GM18909 (cell line): Measurements from ENCODE around the gene KLK10.
"Not testable (repeated sequence)": the region's sequence is repeated elsewhere in the genome, so short reads cannot be mapped to it uniquely, and the experiment has no call there.

Experiments used
- ATAC-seq: cut with Tn5 transposase; IDR thresholded peaks from one replicate; pipeline ENCODE4 v1.9.1; 2021; ENCODE audit warnings: mild to moderate bottlenecking; ENCODE audit not compliant: unreplicated experiment, poor library complexity

KLK10 gene

GRCh38 chr19:51003316-51003715 is 16.2 kb downstream of the KLK10 start:
- ATAC-seq = no peak

DNA sequence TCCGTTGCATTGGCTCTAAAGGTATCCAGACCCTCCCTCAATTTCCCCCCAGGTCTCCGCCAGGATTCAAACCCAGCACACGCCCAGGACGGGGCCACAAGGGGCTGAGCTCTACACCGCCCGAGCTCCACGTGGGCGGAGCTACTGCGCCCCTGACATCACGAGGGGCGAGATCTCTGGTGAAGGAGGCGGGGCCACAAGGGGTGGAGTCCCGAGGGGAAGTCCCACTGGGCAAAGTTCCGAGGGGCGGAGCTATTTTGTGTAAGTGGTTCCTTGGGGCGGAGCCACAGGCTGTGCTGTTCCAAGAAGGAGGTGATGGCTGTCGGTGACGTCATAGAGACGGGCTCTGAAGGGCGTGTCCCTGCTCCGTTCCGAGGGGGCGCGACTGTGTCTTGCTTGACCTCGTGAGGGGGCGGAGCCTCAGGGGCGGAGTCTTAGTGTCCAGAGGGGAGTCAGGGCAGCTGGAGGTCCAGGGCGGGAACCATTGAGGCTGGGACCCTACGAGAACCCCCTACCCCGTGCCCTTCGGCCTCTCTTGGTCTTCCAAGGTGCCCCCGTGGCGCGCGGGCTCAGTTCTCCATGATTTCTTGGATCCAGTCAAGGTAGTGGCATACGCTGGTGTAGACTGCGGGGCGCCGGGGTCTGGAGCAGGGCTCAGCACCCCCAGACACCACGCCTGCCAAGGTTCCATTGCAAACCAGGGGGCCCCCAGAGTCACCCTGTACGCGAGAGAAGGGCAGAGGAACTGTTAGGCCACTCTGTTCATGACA is 16.8 kb downstream of the KLK10 start:
- ATAC-seq = no peak

DNA sequence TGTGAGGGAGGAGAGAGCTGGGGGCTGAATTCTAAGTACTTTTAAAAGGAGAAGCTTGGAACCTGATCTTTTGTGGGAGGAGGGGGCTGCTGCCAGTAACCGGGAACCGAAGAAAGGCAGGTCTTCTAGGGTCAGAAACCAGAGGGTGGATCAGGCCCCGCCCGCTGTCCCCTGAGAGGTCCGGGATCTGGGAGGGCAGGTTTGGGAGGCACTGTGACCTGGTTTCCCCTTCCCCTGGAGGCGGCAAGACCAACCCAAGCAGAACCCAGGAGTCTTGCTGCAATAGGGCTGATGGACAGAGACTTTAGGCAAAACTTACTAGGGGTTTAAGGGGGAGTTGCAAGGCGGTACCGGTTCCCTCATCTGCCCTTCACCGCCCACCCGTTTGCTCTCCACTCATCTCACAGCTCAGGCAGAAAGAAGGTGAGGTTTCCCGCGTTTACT is 17.4 kb downstream of the KLK10 start:
- ATAC-seq = no peak

DNA sequence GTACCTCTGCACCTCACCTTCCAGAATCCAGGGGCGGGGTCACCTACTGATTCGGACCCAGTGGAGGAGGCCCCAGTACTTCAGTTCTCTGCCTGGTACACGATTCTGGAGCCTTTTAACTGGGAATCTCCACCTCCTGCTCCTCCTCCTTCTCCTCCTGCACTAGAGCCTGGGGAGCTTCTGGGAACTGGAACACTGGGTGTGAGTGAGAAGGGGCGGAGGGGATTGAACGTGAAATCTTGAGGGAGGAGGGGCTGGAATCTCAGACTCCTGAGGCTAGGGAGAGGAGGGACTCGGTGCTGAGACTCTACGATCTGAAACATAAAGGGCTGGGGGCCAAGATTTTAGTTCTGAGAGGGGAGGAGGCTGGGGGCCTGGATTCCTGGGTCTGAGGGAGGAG is 18.0 kb downstream of the KLK10 start, which contains the start of gene KLK8:
TSS of gene KLK8 (minus strand) at position 90 of the 400 bp plus-strand sequence. CDS start 437 bp downstream, outside the sequence.
- ATAC-seq = no peak

GRCh38 chr19:51000981-51001380 is 18.5 kb downstream of the KLK10 start:
- ATAC-seq = no peak

DNA sequence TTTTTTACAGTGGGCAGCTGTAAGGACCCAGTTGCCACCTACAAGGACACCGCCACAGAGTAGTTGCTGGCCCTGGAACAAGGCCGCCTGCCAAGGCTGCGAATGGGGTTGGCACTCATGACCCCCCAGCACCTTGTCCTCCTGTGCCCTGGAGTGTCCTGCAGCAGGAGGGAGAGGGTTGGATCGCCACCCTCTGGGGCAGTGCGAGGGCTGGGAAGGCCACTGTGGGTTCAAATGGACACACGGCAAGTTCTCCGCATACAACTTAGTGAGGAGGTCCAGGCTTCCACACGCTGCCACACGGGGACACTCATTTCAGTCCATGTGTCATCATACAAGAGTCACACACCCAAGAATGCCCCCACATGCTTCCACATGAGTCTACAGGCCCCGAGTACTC is 19.1 kb downstream of the KLK10 start:
- no peak for ATAC-seq

DNA sequence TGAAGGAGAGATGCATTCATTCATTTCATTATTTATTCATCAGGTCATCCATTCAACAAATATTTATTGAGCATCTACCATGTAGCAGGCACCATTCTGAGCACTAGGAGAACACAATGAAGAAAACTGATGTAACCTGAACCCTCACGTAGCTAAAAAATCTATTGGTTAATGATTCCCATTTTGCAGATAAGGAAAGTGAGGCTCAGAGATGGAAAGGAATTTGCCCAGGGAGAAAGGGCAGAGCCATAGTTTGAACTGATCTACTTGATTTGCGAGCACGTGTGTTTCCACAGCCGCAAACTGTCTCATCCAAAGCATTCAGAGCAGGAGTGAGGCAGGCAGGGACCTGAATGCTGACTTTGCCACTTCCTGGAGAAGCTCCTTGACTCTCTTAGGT is 20.8 kb downstream of the KLK10 start:
- ATAC-seq = no peak

- no peak for ATAC-seq
Measured at GRCh38 chr19:50998061-50998460, 21.4 kb downstream of the KLK10 start.

DNA sequence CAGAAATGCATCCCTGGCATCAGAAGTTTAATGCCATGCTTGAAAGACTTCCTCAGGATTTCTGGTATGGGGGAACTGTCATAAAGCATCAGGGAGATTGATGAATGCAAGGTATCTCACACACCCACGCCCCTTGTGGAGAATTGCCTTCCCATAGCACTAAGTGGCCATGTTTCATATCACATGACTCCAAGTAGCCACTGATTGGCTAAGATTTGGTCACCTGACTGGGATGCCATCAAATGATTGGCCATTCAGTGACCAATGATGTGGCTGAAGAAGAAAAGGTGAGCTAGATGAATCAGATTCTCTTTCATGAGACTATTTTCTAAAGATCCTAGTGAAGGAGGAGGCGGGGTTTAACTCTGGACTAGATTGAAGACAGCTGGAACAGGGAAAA is 25.4 kb downstream of the KLK10 start:
- no peak for ATAC-seq

GRCh38 chr19:50992666-50993035 is 26.9 kb downstream of the KLK10 start:
- ATAC-seq = no peak

- ATAC-seq = not testable (repeated sequence)
Measured at GRCh38 chr19:50984416-50984815, 35.1 kb downstream of the KLK10 start.

DNA sequence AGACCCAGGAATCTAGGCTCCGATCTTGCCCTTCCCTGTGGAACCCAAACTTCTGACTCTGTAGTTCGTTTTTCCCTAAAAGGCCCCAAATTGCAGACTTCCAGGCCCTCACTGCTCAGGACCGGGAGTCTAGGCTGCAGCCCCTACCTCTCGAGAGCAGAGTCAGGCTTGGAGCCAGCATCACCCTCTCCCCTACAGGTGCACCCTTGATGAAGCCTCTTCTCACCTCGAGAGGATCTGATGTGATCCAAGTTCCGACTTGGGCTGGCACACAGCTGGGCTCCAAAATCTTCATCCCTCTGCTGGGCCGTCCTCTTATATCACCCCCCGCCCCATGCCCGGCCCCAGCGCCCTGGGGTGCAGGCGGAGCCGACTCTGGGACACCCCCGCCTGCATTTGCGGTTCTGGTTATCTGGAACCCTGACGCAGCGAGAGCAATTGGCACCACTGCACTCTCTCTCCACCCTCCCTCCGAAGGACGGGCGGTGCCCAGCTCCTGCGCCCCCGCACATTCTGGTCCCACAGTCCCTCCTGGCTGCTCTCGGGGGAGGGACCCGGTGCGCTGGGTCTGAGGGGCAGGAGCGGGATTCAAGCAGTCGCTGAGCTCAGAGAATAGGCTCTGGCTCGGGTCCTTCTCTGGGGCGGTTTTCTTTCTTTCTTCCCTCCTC is 35.8 kb downstream of the KLK10 start, which contains the start of gene KLK7:
TSS of gene KLK7 (minus strand) at position 293 of the 668 bp plus-strand sequence. CDS start 1,518 bp downstream, outside the sequence.
- no peak for ATAC-seq

DNA sequence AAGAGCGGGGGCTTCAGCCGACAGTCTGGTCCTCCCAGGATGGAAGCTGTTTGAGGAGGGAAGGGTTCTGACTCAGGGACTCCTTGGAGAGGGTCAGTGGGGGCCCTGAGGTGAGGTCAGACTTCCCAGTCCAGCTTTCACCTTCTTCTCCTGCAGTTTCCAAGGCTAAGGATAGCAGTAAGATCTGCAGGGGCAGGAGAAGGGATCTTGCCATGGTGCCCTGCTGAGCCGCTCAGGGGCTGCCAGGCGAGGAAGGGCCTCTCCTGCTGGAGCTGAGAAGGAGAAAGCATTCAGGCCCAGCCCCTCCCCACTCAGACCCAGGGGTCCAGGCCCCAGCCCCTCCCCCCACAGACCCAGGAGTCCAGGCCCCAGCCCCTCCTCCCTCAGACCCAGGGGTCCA is 37.3 kb downstream of the KLK10 start:
- no peak for ATAC-seq

GRCh38 chr19:50981587-50982146 is 37.8 kb downstream of the KLK10 start:
- no peak for ATAC-seq

GRCh38 chr19:50980208-50980607 is 39.3 kb downstream of the KLK10 start:
- no peak for ATAC-seq

DNA sequence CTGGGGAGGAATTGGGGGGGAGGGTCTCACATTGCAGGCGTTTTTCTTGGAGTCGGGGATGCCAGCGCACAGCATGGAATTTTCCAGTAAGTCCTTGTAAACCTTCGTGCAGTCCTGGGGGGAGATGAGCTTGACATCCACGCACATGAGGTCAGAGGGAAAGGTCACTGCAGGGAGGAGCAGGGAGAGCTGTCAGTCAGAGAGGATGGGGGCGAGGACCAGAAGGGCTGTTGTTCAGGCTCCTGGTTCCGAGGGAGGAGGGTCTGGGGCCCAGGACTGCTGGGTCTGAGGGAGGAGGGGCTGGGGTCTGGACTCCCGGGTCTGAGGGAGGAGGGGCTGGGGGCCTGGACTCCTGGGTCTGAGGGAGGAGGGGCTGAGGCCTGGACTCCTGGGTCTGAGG is 39.8 kb downstream of the KLK10 start:
- ATAC-seq = no peak

GRCh38 chr19:50978772-50979390 is 40.6 kb downstream of the KLK10 start:
- ATAC-seq = no peak

GRCh38 chr19:50977626-50978025 is 41.9 kb downstream of the KLK10 start:
- ATAC-seq = no peak

DNA sequence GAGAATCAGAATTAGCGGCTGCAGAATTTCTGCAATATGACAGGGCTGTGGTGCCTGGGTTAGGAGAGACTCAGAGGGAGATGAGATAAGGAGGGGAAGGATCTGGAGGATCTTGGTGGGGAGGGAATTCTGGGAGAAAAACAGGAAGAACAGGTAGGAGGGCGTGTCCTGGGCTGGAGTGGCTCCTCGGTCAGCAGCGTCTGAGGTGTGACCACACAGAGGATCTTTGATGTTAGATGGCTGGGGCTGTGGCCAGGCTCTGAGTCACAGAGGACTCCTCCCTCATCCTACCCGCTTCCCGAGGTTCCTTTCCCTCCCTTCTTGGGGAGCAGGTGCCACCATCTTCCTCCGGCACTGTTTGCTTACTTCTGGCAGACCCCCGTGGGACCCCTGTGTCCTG is 43.7 kb downstream of the KLK10 start:
- ATAC-seq = no peak

DNA sequence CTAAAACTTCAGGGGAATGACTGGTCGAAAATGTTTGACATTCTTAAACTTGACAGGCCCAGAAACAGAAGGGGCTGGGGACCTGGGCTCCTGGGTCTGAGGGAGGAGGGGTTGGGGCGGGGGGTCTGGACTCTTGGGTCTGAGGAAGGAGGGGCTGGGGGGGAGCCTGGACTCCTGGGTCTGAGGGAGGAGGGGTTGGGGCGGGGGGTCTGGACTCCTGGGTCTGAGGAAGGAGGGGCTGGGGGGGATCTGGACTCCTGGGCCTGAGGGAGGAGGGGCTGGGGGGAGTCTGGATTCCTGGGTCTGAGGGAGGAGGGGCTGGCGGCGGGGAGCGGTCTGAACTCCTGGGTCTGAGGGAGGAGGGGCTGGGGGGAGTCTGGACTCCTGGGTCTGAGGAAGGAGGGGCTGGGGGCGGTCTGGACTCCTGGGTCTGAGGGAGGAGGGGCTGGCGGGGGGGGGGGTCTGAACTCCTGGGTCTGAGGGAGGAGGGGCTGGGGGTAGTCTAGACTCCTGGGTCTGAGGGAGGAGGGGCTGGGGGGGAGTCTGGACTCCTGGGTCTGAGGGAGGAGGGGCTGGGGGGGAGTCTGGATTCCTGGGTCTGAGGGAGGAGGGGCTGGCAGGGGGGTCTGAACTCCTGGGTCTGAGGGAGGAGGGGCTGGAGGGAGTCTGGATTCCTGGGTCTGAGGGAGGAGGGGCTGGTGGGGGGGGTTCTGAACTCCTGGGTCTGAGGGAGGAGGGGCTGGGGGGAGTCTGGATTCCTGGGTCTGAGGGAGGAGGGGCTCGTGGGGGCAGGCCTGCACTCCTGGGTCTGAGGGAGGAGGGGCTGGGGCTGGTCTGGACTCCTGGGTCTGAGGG is 44.6 kb downstream of the KLK10 start:
- ATAC-seq = no peak
